Inferior parietal cortex (tissue), 1 donor: Measurements from ENCODE around the gene UFD1.

Source experiments
- DNase-seq: peaks from one replicate; pipeline ENCODE4 v3.0.0-alpha.2; 2016; ENCODE audit errors: extremely low spot score

Gene UFD1

DNA sequence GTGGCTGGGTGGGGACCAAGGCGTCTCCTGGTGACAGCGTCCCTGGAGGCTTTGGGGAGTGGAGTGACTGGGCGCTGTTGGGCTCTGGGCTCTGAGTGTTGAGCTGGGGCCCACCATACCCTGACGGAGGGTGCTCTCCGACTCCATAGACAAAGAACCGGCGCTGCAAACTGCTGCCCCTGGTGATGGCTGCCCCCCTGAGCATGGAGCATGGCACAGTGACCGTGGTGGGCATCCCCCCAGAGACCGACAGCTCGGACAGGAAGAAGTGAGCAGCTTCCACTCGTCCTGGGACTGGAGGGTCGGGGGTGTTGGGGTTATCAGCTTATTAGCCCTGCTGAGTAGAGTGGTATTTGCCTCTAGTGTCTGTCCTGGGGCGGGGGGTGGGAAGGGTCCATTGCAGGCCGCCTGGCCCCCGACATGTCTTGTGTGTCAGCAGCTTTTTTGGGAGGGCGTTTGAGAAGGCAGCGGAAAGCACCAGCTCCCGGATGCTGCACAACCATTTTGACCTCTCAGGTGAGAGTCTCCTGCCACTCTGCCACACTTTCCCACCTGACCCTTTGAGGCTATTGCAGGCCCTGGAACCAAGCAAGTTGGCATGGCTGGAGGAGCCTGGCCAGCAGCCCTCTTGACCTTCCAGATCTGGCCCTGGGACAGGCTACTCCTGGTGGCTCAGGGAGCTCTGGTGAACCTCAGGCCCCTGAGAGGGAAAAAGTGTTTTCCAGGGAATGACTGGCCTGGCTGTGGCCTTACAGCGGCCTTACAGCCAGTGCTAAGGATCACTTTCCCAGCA, 37.6 kb upstream of the UFD1 start:
- DNase-seq: no peak

DNA sequence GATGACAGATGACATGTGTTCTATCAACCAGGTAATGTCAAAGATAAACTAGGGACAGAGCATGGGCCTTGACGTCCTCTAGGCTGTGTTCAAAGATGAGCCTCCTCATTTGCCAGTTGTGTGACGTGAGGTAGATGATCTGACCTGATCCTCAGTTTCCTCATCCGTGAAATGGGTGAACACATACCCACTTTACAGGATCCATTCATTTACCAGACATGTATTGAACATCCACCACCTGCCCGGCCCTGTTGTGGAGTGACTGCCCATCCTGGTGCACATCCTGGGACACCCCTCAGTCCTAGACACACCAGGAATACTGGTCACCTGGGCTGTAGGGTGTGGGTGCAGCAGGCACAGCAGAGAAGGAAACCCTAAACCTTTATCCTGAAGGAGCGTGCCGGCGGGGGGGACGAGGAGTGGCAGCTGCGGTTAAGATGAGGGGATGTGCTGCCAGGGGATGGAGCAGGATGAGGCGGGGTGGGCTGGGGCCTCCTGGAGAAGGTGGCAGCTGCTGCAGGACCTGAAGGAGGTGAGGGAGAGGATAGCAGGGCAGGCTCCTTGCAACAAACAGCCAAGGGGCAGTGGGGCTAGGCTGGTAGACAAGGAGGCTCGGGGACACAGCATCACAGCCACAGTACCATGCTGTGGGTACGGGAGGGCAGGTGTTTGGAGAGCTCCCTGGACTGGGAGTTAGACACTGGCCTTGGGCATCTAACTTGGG, 36.8 kb upstream of the UFD1 start:
- no peak for DNase-seq

DNA sequence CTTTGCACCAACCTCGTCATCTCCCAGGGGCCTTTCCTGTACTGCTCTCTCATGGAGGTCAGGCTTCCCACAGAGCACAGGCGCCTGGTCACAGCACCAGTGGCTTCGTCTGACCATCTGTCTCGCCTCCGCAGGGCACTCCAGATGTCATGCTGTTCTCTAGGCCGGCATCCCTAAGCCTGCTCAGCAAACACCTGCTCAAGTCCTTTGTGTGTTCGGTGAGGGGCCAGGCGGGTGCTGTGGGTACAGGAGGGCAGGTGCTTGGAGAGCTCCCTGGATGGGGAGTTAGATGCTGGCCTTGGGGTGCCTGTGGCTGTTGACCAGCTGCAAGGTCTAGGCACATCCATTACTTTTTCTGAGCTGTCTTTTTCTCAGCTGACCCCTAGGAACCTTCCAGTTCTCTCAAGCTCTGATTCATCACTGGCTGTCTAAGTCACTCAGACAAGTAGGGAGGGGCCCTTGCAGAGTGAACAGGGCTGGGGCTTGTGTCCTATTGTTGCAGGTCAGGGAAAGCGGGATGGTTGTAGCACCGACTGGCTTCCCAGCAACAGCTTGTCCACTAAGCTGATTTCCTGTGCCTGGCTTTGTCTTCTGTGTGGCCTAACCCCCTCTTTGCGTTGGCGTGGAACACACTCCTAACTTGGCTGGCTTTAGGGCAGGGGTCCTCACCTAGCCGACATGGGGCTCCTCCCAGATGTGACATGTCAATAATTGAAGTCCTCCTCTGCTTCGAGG, 36.0 kb upstream of the UFD1 start:
- DNase-seq: no peak

DNA sequence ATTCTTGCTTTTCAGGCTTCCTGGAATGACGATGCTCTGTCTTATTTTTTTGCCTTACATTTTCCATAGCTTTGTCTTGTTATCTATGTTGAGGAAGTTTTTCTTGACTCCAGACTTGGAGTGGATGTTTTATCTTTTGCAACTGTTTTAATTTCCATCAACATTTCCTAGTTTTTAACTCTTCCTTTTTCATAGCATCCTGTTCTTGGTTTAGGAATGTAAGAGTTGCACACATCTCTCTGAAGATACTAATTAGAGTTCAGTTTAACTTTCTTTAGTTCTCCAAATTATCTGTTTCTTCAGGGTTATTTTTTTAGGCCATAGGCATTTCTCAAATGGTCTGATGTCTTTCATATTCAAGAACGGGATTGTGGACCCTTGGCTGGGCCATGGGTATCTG, 34.8 kb upstream of the UFD1 start:
- no peak for DNase-seq

DNA sequence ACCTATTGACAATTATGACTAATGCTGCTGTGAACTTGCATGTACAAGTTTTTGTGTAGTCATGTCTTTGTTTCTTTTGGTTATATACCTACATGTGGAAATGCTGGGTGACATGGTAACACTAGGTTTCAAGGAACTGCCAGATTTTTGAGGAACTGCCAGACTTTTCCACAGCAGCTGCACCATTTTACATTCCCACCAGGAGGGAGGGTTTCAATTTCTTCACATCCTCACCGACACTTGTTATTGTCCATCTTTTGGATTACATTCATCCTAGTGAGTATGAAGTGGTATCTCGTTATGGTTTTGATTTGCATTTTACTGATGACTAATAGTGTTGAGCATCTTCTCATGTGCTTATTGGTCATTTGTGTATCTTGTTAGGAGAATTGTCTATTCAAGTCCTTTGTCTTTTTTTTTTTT, 31.9 kb upstream of the UFD1 start:
- DNase-seq: no peak

DNA sequence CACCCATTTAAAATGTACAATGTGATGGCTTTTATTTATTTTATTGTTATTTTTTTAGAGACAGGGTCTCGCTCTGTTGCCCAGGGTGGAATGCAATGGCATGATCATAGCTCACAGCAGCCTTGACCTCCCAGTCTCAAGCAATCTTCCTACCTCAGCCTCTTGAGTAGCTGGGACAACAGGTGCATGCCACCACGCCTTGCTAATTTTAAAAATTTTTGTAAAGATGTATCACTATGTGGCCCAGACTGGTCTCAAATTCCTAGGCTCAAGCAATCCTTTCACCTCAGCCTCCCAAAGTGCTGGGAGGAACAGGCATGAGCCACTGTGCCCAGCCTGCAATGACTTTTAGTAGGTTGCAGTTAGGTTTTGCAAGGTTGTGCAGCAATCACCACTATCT, 30.9 kb upstream of the UFD1 start:
- DNase-seq: no peak

DNA sequence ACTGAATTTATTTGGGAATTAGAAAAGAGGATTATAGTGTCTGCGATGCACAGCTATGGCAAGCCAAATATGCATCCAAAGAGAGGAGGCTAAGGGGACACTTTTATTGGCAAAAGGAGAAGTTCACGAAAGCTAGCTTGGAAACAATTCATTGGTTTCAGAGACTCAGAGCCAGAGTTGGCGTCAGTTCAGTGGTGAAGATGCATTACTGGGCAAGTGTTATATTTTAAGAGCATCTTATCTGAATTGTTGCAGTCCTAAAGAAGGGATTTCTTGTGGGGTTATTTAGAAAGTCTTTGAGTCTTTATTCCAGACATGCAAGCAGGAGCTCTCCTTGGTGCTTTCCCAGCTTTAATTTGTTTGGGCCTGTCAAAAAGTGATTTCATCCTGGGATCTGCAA, 30.2 kb upstream of the UFD1 start:
- DNase-seq: no peak

DNA sequence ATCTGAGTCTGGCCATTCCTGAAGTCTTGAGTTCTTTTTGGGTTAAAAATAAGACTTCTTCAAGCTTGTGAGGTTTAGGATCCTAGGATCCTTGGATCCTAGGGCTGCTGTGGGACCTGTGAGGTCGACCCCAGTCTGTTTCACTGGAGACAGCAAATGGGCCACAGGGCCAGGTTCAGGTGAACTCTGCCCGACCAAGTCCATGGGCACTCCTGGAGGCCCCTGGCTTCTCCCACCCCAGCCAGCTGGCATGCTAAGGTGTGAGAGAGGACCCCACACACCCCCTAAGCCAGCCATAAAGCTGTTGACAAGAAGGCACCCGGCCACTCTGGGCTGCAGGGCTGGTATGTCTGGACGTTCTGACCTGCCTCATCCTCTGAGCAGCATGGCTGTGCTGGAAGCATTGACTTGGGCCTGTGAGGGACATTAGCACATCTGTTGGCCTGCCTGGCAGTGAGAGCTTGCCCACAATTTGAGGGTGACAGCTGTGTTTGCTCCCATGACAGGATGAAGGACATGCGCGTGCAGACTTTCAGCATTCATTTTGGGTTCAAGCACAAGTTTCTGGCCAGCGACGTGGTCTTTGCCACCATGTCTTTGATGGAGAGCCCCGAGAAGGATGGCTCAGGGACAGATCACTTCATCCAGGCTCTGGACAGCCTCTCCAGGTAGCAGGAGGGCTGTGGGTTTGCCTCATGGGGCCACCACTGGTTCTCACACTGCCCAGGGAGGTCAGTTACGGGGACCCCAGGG, 29.2 kb upstream of the UFD1 start:
- DNase-seq: no peak

DNA sequence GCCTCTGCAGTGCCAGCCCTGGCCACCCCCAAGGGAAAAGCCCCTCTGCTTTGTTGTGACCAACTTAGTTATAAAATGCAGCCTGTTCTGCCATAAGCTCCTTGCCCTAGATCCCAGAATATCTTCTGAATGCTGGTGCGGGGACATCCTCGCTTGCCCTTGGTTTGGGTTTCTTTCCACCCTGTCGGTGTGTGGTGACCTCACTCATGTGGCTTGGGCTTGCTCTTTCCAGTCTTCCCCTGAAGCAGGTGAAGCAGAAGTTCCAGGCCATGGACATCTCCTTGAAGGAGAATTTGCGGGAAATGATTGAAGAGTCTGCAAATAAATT, 28.5 kb upstream of the UFD1 start:
- no peak for DNase-seq

DNA sequence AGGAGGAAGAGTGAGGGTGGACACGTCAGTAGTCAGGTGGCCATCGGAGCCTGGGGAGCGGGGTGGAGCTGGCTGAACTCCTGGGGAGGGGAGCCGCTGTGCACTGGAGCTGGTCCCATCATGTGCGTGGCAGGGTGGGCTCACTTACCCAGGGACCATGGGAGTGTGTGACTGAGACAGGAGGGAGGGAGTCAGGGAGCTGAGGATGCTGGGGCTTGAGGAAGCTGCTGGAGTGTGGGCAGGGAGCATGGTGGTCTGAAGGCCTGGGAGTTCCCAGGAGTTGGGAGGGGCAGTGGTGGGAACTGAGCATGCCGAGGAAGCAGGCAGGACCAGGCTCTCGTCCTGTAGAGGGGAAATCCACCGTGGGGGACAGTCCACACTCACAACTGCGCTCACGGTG, 27.2 kb upstream of the UFD1 start:
- no peak for DNase-seq

DNA sequence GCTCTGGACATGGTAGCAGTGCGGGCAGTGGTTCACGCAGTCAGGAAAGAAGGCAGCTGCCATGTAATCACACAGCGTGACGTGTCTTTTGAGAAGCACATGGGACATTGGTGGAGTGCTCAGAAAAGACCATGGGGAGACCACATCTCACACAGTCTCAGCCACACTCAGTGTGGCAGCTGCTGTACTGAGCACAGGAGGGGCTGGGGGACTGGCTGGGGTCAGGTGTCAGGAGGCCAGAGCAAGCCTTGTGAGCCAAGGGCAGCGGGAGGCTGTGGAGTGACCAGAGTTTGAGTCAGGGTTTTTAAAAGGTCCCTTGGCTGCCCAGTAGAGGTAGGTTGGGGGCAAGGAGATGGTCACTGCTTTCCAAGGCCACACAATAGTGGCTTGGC, 26.7 kb upstream of the UFD1 start:
- DNase-seq: no peak

DNA sequence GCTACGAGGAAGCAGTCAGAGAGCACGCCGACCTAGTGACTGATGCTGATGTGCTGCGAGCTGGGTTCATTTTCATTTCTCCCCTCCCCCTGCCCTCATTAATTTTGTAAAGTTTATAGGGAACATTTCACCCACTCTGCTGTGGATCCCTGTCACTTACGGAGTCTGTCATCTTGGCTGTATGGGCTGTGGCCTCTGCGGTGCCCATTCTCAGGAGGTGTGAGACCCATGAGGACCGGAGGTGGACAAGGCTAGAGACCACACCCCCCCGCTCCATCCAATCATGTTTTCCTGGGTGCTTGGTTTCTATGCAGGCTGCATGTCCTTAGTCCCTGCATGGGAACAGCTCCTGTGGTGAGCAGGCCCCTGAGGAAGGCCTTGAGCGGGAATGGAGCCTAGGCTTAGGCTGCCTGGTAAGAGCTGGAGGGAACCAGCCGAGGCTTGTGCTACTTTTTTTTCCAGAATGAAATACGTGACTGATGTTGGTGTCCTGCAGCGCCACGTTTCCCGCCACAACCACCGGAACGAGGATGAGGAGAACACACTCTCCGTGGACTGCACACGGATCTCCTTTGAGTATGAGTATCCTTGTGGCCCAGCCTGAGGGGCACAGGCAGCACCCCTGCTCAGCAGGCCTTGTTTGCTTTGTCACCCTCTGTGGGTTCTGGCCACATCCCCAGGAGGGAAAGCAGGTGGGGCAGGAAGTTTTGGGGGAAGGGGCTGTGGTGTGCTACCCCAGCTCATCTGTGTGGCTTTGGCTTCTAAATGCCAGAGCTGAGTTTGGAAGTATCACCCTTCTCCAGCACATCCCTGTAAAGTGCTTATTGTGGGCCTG, 26.1 kb upstream of the UFD1 start:
- DNase-seq: no peak

DNA sequence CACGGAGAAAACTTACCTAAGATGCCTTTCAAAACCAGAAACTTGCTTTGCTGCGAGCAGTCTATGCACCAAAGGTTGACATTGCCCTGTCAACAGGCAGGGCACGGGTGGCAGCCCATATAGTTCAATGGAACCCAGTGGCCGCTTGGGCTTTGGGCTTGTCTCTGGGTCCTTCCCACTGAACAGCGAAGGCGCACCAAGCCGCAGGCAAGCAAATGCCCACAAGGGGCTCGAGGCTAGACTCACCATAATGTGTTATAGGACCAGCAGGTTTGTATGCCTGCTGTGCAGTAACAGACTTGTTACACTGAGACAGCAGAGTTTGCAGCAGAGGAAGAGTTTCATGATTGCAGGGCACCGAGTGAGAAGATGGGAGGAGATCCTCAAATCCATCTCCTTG, 24.9 kb upstream of the UFD1 start:
- no peak for DNase-seq

DNA sequence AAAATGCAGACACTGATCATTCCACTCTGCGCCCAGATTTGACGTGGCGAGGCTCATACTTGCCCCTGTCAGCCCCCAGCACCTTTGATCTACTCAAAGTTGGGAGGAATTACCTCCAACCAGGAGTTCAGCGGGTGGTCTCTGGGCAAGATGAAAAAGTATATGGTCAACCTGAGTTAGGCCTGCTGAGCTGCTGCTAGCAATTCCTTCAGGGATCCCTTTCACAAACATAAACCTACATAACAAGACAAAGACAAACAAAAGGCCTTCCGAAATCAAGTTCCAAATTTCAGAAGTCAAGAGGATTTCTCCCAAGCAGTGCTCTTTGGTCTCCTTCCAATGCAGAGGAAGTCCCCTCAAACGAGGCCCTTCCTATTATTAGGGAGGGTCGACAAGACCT, 24.4 kb upstream of the UFD1 start:
- DNase-seq: no peak

DNA sequence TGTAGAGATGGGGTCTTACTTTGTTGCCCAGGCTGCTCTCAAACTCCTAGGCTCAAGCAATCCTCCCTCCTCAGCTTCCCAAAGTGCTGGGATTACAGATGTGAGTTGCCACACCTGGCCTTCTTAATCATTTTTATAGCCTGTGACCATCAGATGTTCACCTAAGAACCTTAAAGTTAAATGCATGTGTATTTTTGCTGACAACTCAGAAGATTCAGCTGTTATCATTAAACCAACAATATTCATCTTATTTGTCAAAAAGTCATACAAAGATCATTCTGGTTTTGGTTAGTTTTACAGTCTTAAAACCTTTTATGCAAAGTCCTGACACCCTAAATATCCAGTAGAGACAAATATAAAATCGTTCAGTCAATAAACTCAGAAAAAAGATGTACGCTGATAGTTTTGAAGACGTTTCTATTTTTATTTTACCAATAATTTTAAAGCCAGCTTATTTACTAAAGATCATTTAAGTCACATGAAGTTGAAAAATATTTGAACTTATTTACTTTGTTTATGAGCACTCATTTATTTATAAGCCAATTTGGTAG, 23.0 kb upstream of the UFD1 start:
- no peak for DNase-seq

DNA sequence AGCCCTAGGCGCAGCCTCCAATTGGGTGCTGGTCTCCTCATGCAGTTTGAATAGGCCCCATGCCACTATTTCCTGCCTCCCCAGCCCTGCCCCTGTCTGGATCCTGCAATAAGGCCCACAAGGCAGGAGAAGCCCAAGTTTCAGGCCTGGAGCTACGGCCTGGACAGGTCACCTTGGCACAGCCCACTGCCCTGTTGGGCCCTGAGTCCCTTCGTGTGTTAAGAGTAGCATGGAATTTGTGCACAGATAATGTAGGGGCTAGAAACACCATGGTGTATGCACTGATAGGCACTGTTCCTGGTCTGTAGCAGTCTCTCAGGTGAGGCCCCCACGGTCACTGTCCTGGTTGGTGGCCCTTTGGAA, 20.9 kb upstream of the UFD1 start:
- no peak for DNase-seq

DNA sequence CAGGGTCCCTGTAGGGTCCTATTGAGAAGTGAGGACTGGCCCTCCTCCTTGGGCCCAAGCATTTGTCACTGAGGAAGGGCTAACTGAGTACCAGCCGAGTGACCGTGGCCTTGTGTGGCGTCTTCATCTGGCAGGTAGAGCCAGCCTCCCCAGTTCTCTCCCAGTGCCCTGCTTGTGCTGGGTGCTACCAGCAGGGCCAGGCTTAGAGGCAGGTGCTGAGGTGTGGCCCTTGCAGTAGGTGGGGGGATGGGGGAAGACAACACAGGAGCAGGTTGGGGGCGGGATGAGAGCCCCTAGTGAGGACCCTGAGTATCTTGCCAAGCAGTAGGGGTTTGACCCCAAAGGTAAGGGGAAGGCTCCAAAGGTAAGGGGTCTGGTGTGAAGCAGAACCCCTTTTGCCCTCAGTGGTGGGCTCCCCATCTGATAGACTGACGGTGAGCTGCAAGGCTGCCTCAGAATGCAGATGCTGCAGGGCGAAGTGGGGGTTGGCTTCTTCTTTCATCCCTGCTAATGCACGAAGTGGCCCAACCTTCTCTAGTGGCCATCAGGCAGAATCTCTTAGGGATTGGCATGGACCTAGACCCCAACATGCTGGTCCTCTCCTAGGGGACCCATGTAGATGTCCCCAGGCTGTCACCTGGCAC, 20.4 kb upstream of the UFD1 start:
- DNase-seq: no peak

DNA sequence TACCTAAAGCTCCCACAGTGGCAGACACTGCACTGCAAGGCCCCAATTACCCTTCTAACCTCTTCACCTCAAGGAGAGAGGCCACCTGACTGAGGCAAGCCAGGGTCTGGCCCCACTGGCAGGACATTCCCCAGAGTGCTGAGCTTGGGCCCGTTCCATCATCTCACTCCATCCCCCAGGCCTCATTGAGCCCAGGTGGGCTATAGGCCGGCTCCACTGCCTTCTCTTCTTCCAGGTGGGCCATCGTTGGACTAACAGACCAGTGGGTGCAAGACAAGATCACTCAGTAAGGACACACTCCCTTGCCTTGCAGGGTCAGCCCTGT, 19.8 kb upstream of the UFD1 start:
- no peak for DNase-seq

DNA sequence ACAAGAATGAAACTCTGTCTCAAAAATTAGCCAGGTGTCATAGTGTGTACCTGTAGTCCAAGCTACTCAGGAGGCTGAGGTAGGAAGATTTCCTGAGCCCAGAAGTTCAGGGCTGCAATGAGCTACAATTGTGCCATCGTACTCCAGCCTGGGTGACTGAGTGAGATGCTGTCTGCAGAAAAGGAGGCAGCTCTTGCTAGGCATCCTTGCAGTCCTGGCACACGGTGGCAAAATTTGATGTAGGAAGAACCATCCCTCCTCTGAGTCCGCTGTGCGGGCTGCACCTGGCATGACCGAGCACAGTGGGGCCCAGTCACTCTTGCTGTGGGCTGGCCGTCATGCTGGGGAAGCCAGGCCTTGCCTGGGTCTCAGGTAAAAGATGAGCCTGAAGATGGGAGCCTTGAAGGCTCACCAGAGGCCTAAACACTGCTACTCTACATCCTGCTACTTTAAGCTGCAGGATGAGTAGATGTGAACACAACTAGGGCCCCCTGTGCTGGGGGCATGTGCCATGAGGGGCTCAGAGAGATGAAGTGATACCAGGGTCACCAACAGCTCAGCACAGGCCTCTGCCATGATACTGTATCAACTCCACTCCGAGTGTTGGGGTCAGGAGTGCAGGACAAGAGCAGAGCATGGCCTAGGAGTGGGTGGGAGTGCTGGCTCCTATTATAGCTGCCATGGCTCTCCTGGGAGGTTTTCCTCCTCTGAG, 19.3 kb upstream of the UFD1 start:
- DNase-seq: no peak

DNA sequence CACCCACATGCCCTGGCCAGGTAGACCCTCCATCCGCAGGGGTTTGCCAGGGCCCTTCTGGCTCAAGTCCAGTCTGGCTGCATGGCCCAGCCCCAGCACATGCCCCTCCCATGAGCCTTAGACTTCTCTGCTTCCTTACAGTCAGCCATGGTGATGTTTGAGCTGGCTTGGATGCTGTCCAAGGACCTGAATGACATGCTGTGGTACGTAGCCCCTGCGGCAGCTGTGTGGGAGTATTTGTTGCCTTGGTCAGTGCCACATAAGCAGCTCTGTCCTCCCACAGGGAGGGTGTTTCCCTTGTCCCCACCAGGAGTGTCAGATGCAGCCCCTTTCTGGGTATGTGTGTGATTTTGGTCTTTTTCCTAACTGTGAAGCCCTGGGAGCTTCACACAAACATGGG, 18.3 kb upstream of the UFD1 start:
- DNase-seq: no peak
